ENCODE results near the gene TEX51.

TEX51 gene

DNA sequence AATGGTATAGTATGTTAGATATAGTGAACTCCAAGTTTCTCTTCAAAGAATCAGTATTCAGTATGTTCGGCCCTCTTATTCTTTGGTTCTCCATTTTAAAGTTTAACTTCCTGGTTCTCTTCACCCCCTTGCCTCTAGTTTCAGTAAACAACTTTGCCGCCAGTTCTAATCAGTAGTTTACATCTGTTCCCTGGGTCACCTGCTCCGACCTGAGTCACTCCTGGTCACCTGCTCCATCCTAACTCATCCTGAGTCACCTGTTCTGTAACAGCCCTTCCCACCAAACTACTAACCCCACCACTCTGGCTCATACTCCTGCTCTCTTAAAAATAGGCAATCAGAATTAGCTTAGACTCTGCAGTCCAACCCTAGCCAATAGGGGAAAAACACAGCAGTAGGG is 23.7 kb upstream of the TEX51 start:
- TF ChIP-seq, protein P1, sequence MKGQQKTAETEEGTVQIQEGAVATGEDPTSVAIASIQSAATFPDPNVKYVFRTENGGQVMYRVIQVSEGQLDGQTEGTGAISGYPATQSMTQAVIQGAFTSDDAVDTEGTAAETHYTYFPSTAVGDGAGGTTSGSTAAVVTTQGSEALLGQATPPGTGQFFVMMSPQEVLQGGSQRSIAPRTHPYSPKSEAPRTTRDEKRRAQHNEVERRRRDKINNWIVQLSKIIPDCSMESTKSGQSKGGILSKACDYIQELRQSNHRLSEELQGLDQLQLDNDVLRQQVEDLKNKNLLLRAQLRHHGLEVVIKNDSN (IDR thresholded peaks at IDR 0.05), result no peak
- TF ChIP-seq, protein P2, sequence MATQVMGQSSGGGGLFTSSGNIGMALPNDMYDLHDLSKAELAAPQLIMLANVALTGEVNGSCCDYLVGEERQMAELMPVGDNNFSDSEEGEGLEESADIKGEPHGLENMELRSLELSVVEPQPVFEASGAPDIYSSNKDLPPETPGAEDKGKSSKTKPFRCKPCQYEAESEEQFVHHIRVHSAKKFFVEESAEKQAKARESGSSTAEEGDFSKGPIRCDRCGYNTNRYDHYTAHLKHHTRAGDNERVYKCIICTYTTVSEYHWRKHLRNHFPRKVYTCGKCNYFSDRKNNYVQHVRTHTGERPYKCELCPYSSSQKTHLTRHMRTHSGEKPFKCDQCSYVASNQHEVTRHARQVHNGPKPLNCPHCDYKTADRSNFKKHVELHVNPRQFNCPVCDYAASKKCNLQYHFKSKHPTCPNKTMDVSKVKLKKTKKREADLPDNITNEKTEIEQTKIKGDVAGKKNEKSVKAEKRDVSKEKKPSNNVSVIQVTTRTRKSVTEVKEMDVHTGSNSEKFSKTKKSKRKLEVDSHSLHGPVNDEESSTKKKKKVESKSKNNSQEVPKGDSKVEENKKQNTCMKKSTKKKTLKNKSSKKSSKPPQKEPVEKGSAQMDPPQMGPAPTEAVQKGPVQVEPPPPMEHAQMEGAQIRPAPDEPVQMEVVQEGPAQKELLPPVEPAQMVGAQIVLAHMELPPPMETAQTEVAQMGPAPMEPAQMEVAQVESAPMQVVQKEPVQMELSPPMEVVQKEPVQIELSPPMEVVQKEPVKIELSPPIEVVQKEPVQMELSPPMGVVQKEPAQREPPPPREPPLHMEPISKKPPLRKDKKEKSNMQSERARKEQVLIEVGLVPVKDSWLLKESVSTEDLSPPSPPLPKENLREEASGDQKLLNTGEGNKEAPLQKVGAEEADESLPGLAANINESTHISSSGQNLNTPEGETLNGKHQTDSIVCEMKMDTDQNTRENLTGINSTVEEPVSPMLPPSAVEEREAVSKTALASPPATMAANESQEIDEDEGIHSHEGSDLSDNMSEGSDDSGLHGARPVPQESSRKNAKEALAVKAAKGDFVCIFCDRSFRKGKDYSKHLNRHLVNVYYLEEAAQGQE (IDR thresholded peaks at IDR 0.05; ENCODE audit: low read depth), result no peak
- TF ChIP-seq ZBTB7A (IDR thresholded peaks at IDR 0.05; ENCODE audit: low read depth), result no peak

DNA sequence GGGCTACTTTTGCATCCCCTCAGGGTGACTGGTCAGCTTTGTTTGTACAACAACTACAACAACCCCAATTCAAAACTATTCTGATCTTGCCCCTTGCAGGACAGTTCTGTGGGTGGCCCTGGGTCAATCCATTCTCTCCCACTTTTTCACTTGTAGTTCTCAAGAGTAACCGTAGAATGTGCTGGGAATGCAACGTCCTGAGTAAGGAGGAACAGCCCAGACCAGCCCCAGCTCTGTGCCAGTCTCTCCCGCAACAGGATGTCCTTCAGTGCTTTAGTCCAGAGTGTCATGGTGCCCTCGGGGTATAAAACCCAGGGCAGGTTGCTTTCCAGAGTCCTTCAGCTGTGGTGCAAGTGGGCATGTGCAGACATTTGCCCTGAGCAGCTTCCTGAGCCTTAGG is 22.1 kb upstream of the TEX51 start:
- TF ChIP-seq, protein P2 (IDR thresholded peaks at IDR 0.05; ENCODE audit: low read depth), result no peak
- TF ChIP-seq, protein P1 (IDR thresholded peaks at IDR 0.05), result no peak
- no peak for TF ChIP-seq YY1 (IDR thresholded peaks at IDR 0.05; ENCODE audit: low read depth)
- no peak for TF ChIP-seq FOXM1 (IDR thresholded peaks at IDR 0.05; ENCODE audit: borderline replicate concordance, low read depth)
- no peak for TF ChIP-seq EGR1 (IDR thresholded peaks at IDR 0.05)
- TF ChIP-seq TCF12 (IDR thresholded peaks at IDR 0.05; ENCODE audit: low read depth), result no peak
- no peak for TF ChIP-seq NFIC (IDR thresholded peaks at IDR 0.05)
- TF ChIP-seq CREB1 (IDR thresholded peaks at IDR 0.05; ENCODE audit: low read depth), result no peak
- TF ChIP-seq, protein P3, sequence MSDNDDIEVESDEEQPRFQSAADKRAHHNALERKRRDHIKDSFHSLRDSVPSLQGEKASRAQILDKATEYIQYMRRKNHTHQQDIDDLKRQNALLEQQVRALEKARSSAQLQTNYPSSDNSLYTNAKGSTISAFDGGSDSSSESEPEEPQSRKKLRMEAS (IDR thresholded peaks at IDR 0.05), result no peak
- TF ChIP-seq ZBTB7A (IDR thresholded peaks at IDR 0.05; ENCODE audit: low read depth), result no peak

DNA sequence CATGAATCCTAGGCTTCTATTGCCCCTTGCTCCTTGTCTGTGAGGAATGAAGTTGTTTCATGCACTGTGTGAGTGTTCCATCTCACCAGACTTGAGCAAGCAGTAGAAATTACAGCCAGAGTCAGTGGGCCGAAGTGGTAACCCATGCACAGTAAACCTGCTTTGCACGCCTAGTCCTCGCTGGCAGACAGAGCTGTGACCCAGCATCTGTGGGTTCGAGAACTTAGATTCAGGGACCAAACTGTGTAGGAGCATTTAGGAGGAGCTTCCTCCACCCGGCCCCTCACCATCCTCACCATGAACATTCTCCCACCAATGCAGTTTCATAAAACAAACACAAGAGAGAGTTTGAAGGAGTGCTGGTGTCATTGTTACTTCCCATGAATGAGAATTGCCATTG is 21.6 kb upstream of the TEX51 start:
- no peak for TF ChIP-seq TAF1 (IDR thresholded peaks at IDR 0.05; ENCODE audit: low read depth)
- TF ChIP-seq YY1 (IDR thresholded peaks at IDR 0.05; ENCODE audit: low read depth), result no peak
- TF ChIP-seq, protein P3 (IDR thresholded peaks at IDR 0.05), result no peak
- TF ChIP-seq TEAD4 (IDR thresholded peaks at IDR 0.05), result no peak
- no peak for TF ChIP-seq CREB1 (IDR thresholded peaks at IDR 0.05; ENCODE audit: low read depth)
- no peak for TF ChIP-seq ZBTB7A (IDR thresholded peaks at IDR 0.05; ENCODE audit: low read depth)
- TF ChIP-seq EGR1 (IDR thresholded peaks at IDR 0.05), result no peak
- no peak for TF ChIP-seq RAD21 (IDR thresholded peaks at IDR 0.05; ENCODE audit: low read depth)
- TF ChIP-seq CEBPB (IDR thresholded peaks at IDR 0.05), result no peak
- TF ChIP-seq EP300 (IDR thresholded peaks at IDR 0.05; ENCODE audit: borderline replicate concordance), result no peak
- no peak for TF ChIP-seq FOXM1 (IDR thresholded peaks at IDR 0.05; ENCODE audit: borderline replicate concordance, low read depth)
- TF ChIP-seq TCF12 (IDR thresholded peaks at IDR 0.05; ENCODE audit: low read depth), result no peak
- TF ChIP-seq, protein P2 (IDR thresholded peaks at IDR 0.05; ENCODE audit: low read depth), result no peak
- TF ChIP-seq NFIC (IDR thresholded peaks at IDR 0.05), result no peak
- TF ChIP-seq, protein P1 (IDR thresholded peaks at IDR 0.05), result no peak

DNA sequence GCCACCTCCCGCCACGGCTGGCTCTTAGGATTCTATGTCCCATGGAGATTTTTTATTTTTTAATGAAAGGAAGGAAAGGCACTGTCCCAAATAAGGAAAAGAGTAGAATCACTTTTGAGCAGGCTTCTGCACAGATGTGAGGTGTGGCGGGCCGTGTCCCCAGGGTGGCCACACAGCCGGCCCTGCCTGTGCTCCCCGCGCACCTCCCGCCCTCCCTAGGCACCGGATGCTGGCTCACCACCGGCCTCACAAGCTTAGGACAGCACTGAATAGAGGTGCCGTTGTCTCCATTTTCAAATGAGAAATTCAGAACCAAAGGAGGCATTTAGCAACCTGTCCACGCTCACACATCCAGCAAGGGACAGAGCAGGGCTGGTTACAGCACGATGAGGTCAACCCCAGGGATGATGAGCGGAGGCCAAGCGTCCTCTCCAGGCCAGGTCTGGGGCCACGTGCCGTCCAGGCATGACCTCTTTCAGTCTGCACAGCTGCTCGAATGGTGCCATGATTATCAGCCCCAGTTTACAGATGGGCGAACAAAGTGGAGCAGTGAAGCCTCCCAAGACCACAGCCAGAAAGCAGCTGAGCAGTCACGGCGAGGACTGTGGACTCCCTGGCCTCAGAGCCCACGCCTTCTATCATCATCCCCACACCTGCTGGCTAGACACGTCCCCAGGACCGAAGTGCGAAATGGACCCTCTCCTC is 20.7 kb upstream of the TEX51 start:
- TF ChIP-seq NFIC (IDR thresholded peaks at IDR 0.05) (no peak), RAD21 (IDR thresholded peaks at IDR 0.05; ENCODE audit: low read depth) (no peak), TEAD4 (IDR thresholded peaks at IDR 0.05) (no peak), YY1 (IDR thresholded peaks at IDR 0.05; ENCODE audit: low read depth) (no peak), CEBPB (IDR thresholded peaks at IDR 0.05) (no peak), FOXM1 (IDR thresholded peaks at IDR 0.05; ENCODE audit: borderline replicate concordance, low read depth) (no peak), EGR1 (IDR thresholded peaks at IDR 0.05) (no peak), TAF1 (IDR thresholded peaks at IDR 0.05; ENCODE audit: low read depth) (no peak), CREB1 (IDR thresholded peaks at IDR 0.05; ENCODE audit: low read depth) (no peak), EP300 (IDR thresholded peaks at IDR 0.05; ENCODE audit: borderline replicate concordance) (no peak), TCF12 (IDR thresholded peaks at IDR 0.05; ENCODE audit: low read depth) (no peak), ZBTB7A (IDR thresholded peaks at IDR 0.05; ENCODE audit: low read depth) (no peak)
- TF ChIP-seq, protein P2 (IDR thresholded peaks at IDR 0.05; ENCODE audit: low read depth), result no peak
- TF ChIP-seq, protein P3 (IDR thresholded peaks at IDR 0.05), result no peak
- TF ChIP-seq, protein P1 (IDR thresholded peaks at IDR 0.05), result no peak
